Endothelial cell of umbilical vein (primary cell): Measurements from ENCODE around the gene SKIDA1. TPM values are rescaled to one million over a fixed set of nuclear protein-coding genes. Genes with fewer than 3 reads are reported as not detected.

ENCODE experiments used
- BruUV-seq: library from RNA; stranded (reverse); fragments of 400-500 nt; replicated peaks from 2 replicates; lab custom pipeline; 2021; lab: Mats Ljungman, UMichigan
- CTCF ChIA-PET: fragments of 300-600, 350-600 bp; sonication (Branson Sonifier 250); formaldehyde crosslinking; loops from one replicate; lab custom pipeline; 2021; ENCODE audit warnings: antibody characterized with exemption, inconsistent platforms; lab: Charles Lee
- POLR2A ChIA-PET: fragments of 300-600, 350-600 bp; sonication (Branson Sonifier 250); formaldehyde crosslinking; loops from one replicate; lab custom pipeline; 2021; ENCODE audit warnings: antibody characterized with exemption, inconsistent platforms; lab: Charles Lee
- DNase-seq: peaks from one replicate; pipeline ENCODE4 v3.0.0-alpha.2; 2011; ENCODE audit warnings: low read depth, low spot score
- FAIRE-seq: peaks from 2 replicates; lab custom pipeline; 2011; peaks lifted over from hg19 to GRCh38; lab: Jason Lieb, UNC
- H2AFZ ChIP-seq: 2 replicates; pipeline ENCODE4 v1.6.0; 2012; ENCODE audit warnings: low read depth, low read length, control low read depth, inconsistent platforms
- H3K27ac ChIP-seq: 2 replicates; pipeline ENCODE4 v1.5.1; 2011; ENCODE audit warnings: low read depth, mild to moderate bottlenecking, control low read depth, low read length, moderate library complexity; ENCODE audit not compliant: insufficient read depth
- H3K27me3 ChIP-seq, 2 experiments: 2 replicates each; pipeline versions ENCODE4 v1.6.0 to v1.6.1; 2011; ENCODE audit warnings: low read length in 2 of 2, mixed read lengths in 1 of 2; ENCODE audit not compliant: control insufficient read depth in 2 of 2, insufficient read depth in 2 of 2
- H3K36me3 ChIP-seq, 2 experiments: 2 replicates in 1 of 2; 3 replicates in 1 of 2; pipeline ENCODE4 v1.5.1; 2011; ENCODE audit warnings: low read length in 2 of 2, mild to moderate bottlenecking in 1 of 2, moderate library complexity in 1 of 2; ENCODE audit not compliant: control insufficient read depth in 2 of 2, insufficient read depth in 2 of 2; ENCODE audit errors: extremely low read depth in 1 of 2
- H3K4me1 ChIP-seq: 3 replicates; pipeline ENCODE4 v1.5.1; 2011; ENCODE audit warnings: mild to moderate bottlenecking, low read length; ENCODE audit not compliant: control insufficient read depth, insufficient read depth; ENCODE audit errors: extremely low read depth
- H3K4me2 ChIP-seq: 2 replicates; pipeline ENCODE4 v1.6.1; 2011; ENCODE audit warnings: low read length, control low read depth, mixed read lengths; ENCODE audit not compliant: insufficient read depth
- H3K4me3 ChIP-seq, 3 experiments: fragments of 200-600 bp in 1 of 3; sonication (generic), shearing (Covaris generic) in 1 of 3; replicated peaks in 1 of 3; 2 replicates each; pipeline ENCODE4 v1.5.1; 2011 to 2016; ENCODE audit warnings: control low read depth in 3 of 3, low read length in 3 of 3, mild to moderate bottlenecking in 2 of 3, inconsistent platforms in 1 of 3, low read depth in 1 of 3, moderate library complexity in 1 of 3; ENCODE audit not compliant: insufficient read depth in 1 of 3
- H3K79me2 ChIP-seq: 2 replicates; pipeline ENCODE4 v1.6.0; 2012; ENCODE audit warnings: low read length, inconsistent platforms; ENCODE audit not compliant: control insufficient read depth, insufficient read depth
- H3K9ac ChIP-seq: replicated peaks from 2 replicates; pipeline ENCODE3; 2011; ENCODE audit warnings: low read length, control low read depth; ENCODE audit not compliant: insufficient read depth; ENCODE audit errors: extremely low read depth
- H3K9me1 ChIP-seq: replicated peaks from 3 replicates; pipeline ENCODE4 v1.6.0; 2011; ENCODE audit warnings: mild to moderate bottlenecking, low read length; ENCODE audit not compliant: control insufficient read depth, insufficient read depth; ENCODE audit errors: extremely low read depth
- H3K9me3 ChIP-seq: replicated peaks from 2 replicates; pipeline ENCODE4 v1.5.1; 2012; ENCODE audit warnings: low read length, inconsistent platforms; ENCODE audit not compliant: control insufficient read depth, insufficient read depth
- H4K20me1 ChIP-seq: replicated peaks from 2 replicates; pipeline ENCODE3; 2011; ENCODE audit warnings: mild to moderate bottlenecking, low read length; ENCODE audit not compliant: control insufficient read depth, insufficient read depth; ENCODE audit errors: extremely low read depth
- GATA2 ChIP-seq: IDR thresholded peaks from 2 replicates; pipeline ENCODE4 v1.7.0; 2011; ENCODE audit warnings: low read depth, mild to moderate bottlenecking, moderate library complexity, mixed read lengths, low read length; ENCODE audit not compliant: insufficient read length, insufficient read depth
- MYC ChIP-seq: IDR thresholded peaks from one replicate; pipeline ENCODE4 v1.6.1; 2011; ENCODE audit warnings: mild to moderate bottlenecking, low read depth, low read length
- POLR2AphosphoS5 ChIP-seq: IDR thresholded peaks from 2 replicates; pipeline ENCODE4 v1.6.1; 2012; ENCODE audit warnings: low read depth, mild to moderate bottlenecking, control low read depth, low read length, moderate library complexity; ENCODE audit not compliant: insufficient read depth
- dilution Hi-C: fragments of 300-500 bp; cut with MboI; formaldehyde crosslinking; loops from one replicate; pipeline ENCODE4 v1.15.0; 2019; ENCODE audit warnings: low sequenced_read_pairs; ENCODE audit not compliant: extremely low pct_ligation_motif_present
- intact Hi-C: fragments of 100-400 bp; cut with micrococcal nuclease; formaldehyde crosslinking; loops from one replicate; pipeline ENCODE4 v1.10.0; 2022
- polyA plus RNA-seq, 4 experiments: library from polyadenylated mRNA; depleted of rRNA in 3 of 4; stranded (reverse) in 3 of 4; unstranded in 1 of 4; fragments of >200 nt; gene quantifications; 2 replicates each; pipeline versions ENCODE4 v1.2.1 to v1.2.3, GENCODE V29; 2011 to 2012; ENCODE audit warnings: missing spikeins in 1 of 4
- total RNA-seq: library from RNA; stranded (reverse); gene quantifications from 2 replicates; pipeline ENCODE4 v1.2.3, GENCODE V29; 2021
- TF ChIP-seq, protein P1 (sequence below): IDR thresholded peaks from 2 replicates; pipeline ENCODE4 v1.6.1; 2011; ENCODE audit not compliant: insufficient read depth, insufficient read length

Gene SKIDA1
- total and polyA plus RNA-seq, 2 donors (not counting 3 experiments of a cell fraction or from before 2014, with no cell fraction given), result 0.21 to 0.71 TPM

DNA sequence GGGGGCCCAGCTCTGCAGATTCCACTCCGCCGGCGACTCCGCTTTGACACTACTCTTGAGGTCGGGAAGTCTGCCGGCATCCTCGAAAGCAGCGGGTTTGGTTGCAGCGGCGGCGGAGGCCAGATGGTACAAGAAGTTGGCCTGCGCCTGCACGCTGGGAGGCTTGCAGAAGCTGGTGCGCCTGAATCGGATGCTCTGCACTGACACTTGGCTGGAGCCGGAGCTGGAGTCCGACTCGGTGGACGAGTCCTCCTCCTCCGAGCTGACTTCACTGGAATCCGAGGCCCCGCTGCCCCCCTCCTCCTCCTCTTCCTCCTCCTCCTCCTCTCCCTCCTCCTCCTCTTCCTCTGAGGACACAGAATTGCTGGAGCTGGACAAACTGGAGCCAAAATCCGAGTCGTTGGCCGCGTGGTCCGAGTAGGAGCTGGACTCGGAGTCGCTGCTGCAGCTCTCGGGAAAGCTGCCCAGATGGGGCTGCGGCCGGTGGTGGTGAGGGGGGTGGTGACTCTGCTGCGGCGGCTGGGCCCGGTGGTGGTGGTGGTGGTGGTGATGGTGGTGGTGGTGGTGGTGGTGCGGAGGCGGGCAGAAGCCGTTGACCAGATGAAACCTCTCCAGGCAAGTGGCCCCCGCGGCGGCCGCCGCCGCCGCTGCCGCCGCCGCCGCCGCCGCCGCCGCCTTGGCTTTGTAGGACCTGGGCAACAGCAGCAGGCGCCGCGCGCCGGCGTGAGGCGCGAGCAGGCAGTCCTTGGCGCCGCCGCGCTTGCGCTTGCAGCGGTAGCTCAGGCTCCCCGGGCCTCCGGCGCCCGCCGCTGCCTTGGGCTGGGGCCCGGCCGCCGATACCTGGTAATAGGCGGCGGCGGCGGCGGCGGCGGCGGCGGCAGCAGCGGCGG lies 9.0 kb downstream of the SKIDA1 start:
- dilution Hi-C loops (no loop called here), intact Hi-C loops (loop anchor here (1.0 to 5.0 kb wide), 4 partner anchors 11 to 486 kb away; partner anchors contain the start of genes DNAJC1 and MLLT10)
- Histone ChIP-seq H2AFZ (peak overlapping the region; percentile 93), H3K9me3 (no peaks in the 10 kb centered on the region), H3K9ac (no peak overlapping the region), H3K4me1 (peaks cover 26% of the 10 kb centered on the region), H3K4me2 (peak overlapping the region; percentile 79), H3K36me3 (no peaks in the 10 kb centered on the region), H3K27ac (no peak overlapping the region), H3K27me3 (no peaks in the 10 kb centered on the region), H3K79me2 (no peaks in the 10 kb centered on the region), H3K4me3 (peak overlapping the region; percentile 31 to 63 (median 40)), H4K20me1 (no peaks in the 10 kb centered on the region), H3K9me1 (no peaks in the 10 kb centered on the region)
- no TSS peak for BruUV-seq
- CTCF ChIA-PET, result interaction anchor here (1.1 to 2.0 kb wide), 7 partner anchors 9 to 237 kb away, joined by 3 to 29 read pairs (median 6); partner anchors contain the start of gene SKIDA1
- DNase-seq (peak; percentile 53), FAIRE-seq (peak; percentile 12)
- POLR2A ChIA-PET, result interaction anchor here (0.5 to 1.2 kb wide), 4 partner anchors 19 to 230 kb away, joined by 3 to 7 read pairs (median 4); no protein-coding TSS in a partner anchor
- TF ChIP-seq MYC (no peak), POLR2AphosphoS5 (no peak), GATA2 (no peak)
- TF ChIP-seq, protein P1, sequence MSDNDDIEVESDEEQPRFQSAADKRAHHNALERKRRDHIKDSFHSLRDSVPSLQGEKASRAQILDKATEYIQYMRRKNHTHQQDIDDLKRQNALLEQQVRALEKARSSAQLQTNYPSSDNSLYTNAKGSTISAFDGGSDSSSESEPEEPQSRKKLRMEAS, result no peak
